Activated gamma-delta T cell treated with Interleukin-2 at 50 U/mL for 16 hours (primary cell): Measurements from ENCODE around the gene RNASEH2B.

Experiments
- DNase-seq: peaks from one replicate; pipeline ENCODE4 v3.0.0-alpha.2; 2020

Gene RNASEH2B

GRCh38 chr13:50909605-50910484 is at the start of gene RNASEH2B:
Gene RNASEH2B (plus strand): TSS chr13:50909791. CDS start chr13:50910077, 286 bp downstream.
- peak; percentile 54 for DNase-seq

GRCh38 chr13:50864492-50864891 is 45.1 kb upstream of the RNASEH2B start:
- DNase-seq, result no peak

GRCh38 chr13:50866817-50867636 is 42.6 kb upstream of the RNASEH2B start:
- no peak for DNase-seq

GRCh38 chr13:50867637-50867945 is 42.0 kb upstream of the RNASEH2B start:
- no peak for DNase-seq

DNA sequence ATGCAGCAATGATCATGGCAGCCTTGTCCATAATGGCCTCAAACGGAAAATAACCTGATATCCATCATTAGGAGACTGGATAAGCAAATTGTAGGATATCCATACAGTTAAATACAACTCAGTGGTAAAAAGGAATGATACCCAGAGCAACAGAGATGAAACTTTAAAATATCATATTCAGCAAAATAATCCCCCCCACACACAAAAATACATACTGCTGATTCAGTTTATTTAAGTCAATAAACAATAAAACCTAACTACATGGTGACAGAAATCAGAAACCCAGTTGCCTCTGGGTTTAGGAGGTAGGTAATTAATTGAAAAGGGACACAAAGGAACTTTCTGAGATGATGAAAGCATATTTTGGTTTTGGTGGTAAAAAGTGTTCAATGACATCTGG is 38.2 kb upstream of the RNASEH2B start:
- DNase-seq, result no peak

DNA sequence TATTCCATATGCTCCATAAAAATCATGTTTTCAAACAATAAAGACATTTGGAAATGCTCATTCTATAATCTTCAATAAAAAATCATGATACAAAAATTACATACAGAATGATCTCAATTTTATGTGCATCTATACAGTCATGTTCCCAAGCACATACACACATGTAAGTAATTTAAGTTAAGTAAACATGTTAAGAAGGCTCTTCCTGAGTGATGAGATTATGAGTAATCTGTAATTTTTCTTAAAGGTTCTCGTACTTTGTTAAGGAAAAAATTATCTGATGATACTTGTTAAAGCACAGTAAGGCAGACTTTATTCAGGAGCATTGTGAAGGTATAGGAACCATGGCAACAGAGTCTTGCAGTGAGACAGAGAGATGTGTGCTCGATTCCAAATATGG is 36.1 kb upstream of the RNASEH2B start:
- DNase-seq, result no peak

- DNase-seq, result no peak
These were observed 35.6 kb upstream of the RNASEH2B start for GRCh38 chr13:50873991-50874390.

- DNase-seq, result no peak
These were observed 26.7 kb upstream of the RNASEH2B start for GRCh38 chr13:50882816-50883435.

DNA sequence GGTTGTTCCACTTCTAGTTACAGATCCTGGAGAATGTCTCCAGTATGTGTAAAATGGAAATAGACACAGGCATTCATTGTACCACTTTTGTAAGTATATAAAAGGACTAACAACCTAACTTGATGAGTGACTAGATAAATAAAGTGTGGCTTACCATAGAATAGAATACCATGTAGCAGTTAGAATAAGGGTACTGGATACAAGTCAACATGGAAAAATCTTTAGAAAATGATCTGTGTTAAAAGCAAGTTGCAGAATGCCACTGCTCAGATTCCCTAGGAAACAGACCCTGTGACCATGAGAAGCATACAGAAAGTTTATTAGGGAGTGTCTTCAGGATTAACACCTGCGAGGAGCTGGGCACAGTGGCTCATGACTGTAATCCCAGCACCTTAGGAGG is 25.9 kb upstream of the RNASEH2B start:
- DNase-seq, result no peak

DNA sequence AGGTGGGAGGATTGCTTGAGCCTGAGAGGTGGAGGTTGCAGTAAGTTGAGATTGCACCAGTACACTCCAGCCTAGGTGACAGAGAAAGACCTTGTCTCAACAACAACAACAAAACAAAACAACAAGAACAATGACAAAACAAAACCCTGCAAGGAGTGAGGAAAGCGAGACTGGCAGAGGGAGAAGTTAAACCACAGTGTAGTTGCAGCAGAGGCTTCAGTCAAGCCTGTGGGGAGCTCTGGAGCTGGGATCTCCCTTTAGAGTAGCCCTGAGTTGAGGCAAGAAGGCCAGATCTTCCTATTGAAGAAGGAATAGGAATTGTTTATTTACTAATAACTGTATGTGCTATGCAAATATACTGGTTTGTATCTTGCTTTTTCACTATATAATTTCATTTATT is 25.3 kb upstream of the RNASEH2B start:
- DNase-seq, result no peak

- no peak for DNase-seq
These were observed 22.4 kb upstream of the RNASEH2B start for GRCh38 chr13:50887151-50887550.

GRCh38 chr13:50888362-50888761 is 21.2 kb upstream of the RNASEH2B start:
- no peak for DNase-seq

- DNase-seq, result no peak
These were observed 20.3 kb upstream of the RNASEH2B start for GRCh38 chr13:50889317-50889716.

DNA sequence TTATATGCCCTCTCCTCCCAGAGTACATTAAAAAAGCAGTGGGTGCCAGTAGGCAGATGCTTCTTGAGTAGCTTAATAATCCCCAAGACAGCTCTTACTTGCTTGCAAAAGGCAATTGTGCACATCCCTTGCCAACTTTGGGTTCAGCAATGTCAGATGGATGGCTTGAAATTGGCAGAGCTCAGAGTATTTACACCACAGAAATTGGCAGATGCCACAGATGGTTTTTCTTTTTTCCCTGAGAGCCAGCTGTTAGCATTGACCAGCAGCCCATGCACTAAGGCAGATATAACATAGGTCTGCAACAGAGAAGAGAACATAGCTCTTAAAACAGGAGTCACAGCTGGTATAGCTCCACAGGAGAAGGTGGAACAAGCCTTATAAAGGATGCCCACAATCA is 18.4 kb upstream of the RNASEH2B start:
- DNase-seq, result no peak

DNA sequence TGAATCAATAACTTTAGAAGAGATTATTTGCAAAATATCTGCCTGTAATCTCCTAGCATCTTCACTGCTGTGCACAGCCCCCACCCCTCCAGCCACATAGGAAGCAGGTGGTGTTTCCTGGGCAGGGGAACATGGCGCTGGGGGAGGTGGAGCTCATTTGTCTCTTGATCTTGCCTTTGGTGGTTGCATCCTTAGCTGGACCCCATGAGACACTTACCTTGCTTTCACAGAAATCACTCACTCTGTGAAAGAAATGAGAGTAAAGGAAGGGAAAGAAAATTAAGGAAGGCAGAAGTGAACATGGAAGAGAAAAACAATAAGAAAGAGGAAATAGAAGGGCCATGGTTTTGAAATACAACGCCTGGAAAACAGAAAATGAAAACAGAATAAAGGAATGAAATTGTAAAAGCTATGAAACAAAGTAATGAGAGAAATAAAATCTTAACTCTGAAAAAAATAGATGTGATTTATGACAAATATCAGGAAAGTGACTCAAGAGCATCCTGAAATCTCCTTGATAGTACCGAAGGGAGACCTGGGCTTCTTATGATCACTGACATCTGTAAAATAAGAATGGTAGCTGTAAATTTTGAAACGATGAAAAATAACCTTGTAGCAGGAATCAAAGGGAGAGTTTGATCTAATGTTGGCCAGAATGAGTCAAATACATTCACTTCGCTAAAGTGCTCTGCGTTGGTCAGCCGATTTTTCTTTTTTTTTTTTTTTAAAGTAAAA is 17.2 kb upstream of the RNASEH2B start:
- peak; percentile 38 for DNase-seq

- peak; percentile 11 for DNase-seq
These were observed 16.3 kb upstream of the RNASEH2B start for GRCh38 chr13:50893211-50893852.

- no peak for DNase-seq
These were observed 15.6 kb upstream of the RNASEH2B start for GRCh38 chr13:50894012-50894411.

DNA sequence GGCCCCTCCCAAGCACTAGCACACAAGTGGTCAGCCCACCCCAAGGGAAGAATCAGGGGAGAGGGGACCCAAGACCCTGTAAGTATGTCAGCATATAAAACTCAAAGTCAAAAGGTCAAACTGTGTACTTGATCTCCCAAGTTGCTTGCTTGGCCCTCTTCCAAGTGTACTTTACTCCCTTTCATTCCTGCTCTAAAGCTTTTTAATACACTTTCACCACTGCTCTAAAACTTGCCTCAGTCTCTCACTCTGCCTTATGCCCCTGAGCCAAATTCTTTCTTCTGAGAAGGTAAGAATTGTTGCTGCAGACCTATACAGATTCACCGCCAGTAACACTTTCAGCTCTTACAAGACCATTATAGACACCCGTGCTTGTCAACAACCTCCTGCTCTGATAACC is 15.1 kb upstream of the RNASEH2B start:
- DNase-seq, result no peak

DNA sequence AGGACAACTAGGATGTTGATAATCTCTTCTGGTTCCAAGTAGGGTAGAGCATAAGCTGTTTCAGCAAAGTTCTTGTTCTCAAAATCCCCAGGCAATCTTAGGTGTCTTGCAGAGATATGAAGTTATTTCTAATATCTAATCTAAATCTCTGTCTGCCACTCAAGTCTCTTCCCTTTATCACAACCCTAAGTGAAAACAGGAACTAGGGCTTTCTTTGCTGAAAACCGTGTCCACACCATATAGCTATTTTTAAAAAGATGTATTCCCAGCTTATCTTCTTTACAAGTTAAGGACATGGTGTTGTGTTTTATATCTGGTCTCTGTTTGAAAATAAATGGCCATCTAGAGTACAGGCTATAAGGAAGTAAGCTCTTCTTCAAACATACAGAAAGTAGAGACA is 11.3 kb upstream of the RNASEH2B start:
- no peak for DNase-seq

DNA sequence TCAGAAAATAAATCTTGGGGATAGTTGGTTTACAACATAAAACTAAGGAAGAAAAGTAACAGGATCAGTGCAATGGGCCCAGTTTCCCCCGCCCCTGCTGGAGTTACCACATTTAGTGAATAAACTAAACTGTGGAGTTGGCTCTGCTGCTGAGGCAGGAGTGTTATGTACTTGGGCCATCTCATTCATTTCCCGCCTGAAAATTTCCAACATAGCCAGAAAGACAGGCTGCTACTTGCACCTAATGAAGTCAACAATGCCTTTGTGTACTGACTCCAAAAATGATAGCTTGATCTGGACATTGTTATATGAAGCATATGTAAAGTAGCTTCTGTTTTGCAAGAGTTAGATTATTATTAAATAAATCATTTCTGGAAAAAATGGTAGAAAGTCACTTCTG is 7.9 kb upstream of the RNASEH2B start:
- DNase-seq, result no peak

GRCh38 chr13:50905256-50905655 is 4.3 kb upstream of the RNASEH2B start:
- DNase-seq, result no peak

DNA sequence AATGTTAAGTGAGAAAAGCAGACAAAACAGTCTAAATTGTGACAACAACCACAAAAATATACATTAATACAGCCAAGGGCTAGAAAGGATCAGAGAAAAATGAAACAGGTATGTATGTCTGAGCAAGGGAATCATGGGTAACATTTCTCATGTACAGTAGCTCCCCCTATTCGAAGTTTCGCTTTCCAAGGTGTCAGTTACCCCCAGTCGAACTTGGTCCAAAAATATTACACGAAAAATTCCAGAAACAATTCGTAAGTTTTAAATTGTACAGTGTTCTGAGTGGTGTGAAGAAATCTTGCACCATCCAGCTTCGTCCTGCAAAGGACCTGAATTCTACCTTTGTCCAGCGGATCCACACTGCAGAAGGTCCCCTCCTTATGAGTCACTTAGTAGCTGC is 1.8 kb upstream of the RNASEH2B start:
- DNase-seq, result no peak

DNA sequence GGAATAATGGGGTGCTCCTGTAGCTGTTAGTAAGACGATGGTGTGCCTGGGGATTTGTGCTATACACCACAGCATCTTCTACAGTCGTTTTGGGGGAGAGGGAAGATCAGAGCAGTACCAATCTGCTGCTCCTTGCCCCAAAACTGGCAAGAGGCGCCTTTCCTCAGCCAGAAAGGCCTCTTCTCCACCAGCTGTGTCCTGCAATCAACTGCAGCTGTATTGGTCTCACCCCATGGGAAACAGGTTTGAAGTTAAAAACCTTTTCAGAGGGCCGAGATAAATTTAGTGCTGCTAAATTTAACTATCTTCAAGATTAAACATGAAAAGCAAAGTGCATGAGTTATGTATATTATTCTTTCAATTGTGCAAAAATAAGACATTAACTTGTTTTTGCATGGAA is 1.2 kb upstream of the RNASEH2B start:
- no peak for DNase-seq
